MV-4-11 (cell line): Measurements from ENCODE around the gene HCRTR1.
A peak's percentile ranks its signal among the peaks of the same experiment; 100 is the strongest.

Experiments
- DNase-seq: peaks from one replicate; lab custom pipeline; 2025; lab: John Stamatoyannopoulos, UW

The HCRTR1 gene

GRCh38 chr1:31650161-31651088, 32.9 kb downstream of the HCRTR1 start:
- peak; percentile 41 for DNase-seq

- no peak for DNase-seq
Observed at GRCh38 chr1:31651089-31651420, 33.6 kb downstream of the HCRTR1 start.

GRCh38 chr1:31651766-31652165, 34.3 kb downstream of the HCRTR1 start:
- no peak for DNase-seq

GRCh38 chr1:31652891-31653499, 35.5 kb downstream of the HCRTR1 start:
- no peak for DNase-seq

- no peak for DNase-seq
Observed at GRCh38 chr1:31653717-31654473, 36.4 kb downstream of the HCRTR1 start.

GRCh38 chr1:31654474-31654776, 36.9 kb downstream of the HCRTR1 start:
- DNase-seq = no peak

- DNase-seq = no peak
Observed at GRCh38 chr1:31655104-31655503, 37.6 kb downstream of the HCRTR1 start.

- no peak for DNase-seq
Observed at GRCh38 chr1:31655756-31656155, 38.3 kb downstream of the HCRTR1 start.

GRCh38 chr1:31657020-31657804, 39.7 kb downstream of the HCRTR1 start:
- DNase-seq = no peak

GRCh38 chr1:31657972-31658510, 40.6 kb downstream of the HCRTR1 start:
- DNase-seq = no peak

- DNase-seq = no peak
Observed at GRCh38 chr1:31658721-31659120, 41.2 kb downstream of the HCRTR1 start.

- no peak for DNase-seq
Observed at GRCh38 chr1:31659889-31660288, 42.4 kb downstream of the HCRTR1 start.

- DNase-seq = no peak
Observed at GRCh38 chr1:31660871-31661455, 43.5 kb downstream of the HCRTR1 start.

- DNase-seq = no peak
Observed at GRCh38 chr1:31661856-31662255, 44.4 kb downstream of the HCRTR1 start.

- DNase-seq = no peak
Observed at GRCh38 chr1:31662463-31662862, 45.0 kb downstream of the HCRTR1 start.

GRCh38 chr1:31663622-31664452, 46.3 kb downstream of the HCRTR1 start:
- no peak for DNase-seq

- no peak for DNase-seq
Observed at GRCh38 chr1:31664528-31664927, 47.0 kb downstream of the HCRTR1 start.

GRCh38 chr1:31665234-31665878, 47.9 kb downstream of the HCRTR1 start:
- DNase-seq = no peak

GRCh38 chr1:31666263-31666963, 48.9 kb downstream of the HCRTR1 start:
- no peak for DNase-seq
